K562 (cell line): ENCODE measurements around the gene ACAT2. TPM values are rescaled to one million over a fixed set of nuclear protein-coding genes. Genes with fewer than 3 reads are reported as not detected.

Experiments used
- ASH1L ChIP-seq: fragments of 450-650 bp; IDR thresholded peaks from 2 replicates; pipeline ENCODE4 v1.6.1; 2018; ENCODE audit warnings: borderline replicate concordance, mild to moderate bottlenecking, low read depth; ENCODE audit not compliant: partially characterized antibody
- CBX8 ChIP-seq: fragments of 200-600 bp; sonication (generic); IDR thresholded peaks from 2 replicates; pipeline ENCODE4 v1.6.1; 2012; ENCODE audit warnings: borderline replicate concordance, mixed run types, low read depth, mild to moderate bottlenecking, moderate library complexity, mixed read lengths, low read length, control low read depth, inconsistent platforms; ENCODE audit not compliant: poor library complexity, severe bottlenecking; ENCODE audit errors: extremely low read depth
- HDAC8 ChIP-seq: fragments of 450-650 bp; IDR thresholded peaks from 2 replicates; pipeline ENCODE4 v1.6.1; 2016; ENCODE audit warnings: mild to moderate bottlenecking, missing genetic modification characterization, moderate library complexity, missing compliant biosample characterization
- NRF1 ChIP-seq, 2 experiments: fragments of 450-650 bp; IDR thresholded peaks in 1 of 2; conservative IDR thresholded peaks in 1 of 2; 2 replicates each; pipeline ENCODE4 v1.6.1; 2014; ENCODE audit warnings: mild to moderate bottlenecking in 2 of 2
- OTX1 ChIP-seq: fragments of 450-650 bp; formaldehyde crosslinking; IDR thresholded peaks from 2 replicates; pipeline ENCODE4 v1.4.0; 2022; ENCODE audit warnings: mild to moderate bottlenecking
- POLR2A ChIP-seq: fragments of 450-650 bp; conservative IDR thresholded peaks from 2 replicates; pipeline ENCODE4 v1.6.1; 2016
- RBBP5 ChIP-seq: fragments of 200-600 bp; sonication (generic); IDR thresholded peaks from 2 replicates; pipeline ENCODE4 v1.6.1; 2012; ENCODE audit warnings: borderline replicate concordance, mild to moderate bottlenecking, low read length, control low read depth, inconsistent platforms; ENCODE audit not compliant: insufficient read depth, poor library complexity, severe bottlenecking
- WHSC1 ChIP-seq: IDR thresholded peaks from one replicate; pipeline ENCODE4 v1.6.1; 2012; ENCODE audit warnings: low read length, control low read depth, inconsistent platforms
- ZNF184 ChIP-seq: sonication (generic); formaldehyde crosslinking; IDR thresholded peaks from 2 replicates; pipeline ENCODE4 v1.5.0; 2020; ENCODE audit warnings: missing genetic modification reagents
- ZNF197 ChIP-seq: fragments of 200-800 bp; sonication (Bioruptor generic); IDR thresholded peaks from 2 replicates; pipeline ENCODE4 v1.6.1; 2016; ENCODE audit warnings: low read depth, missing genetic modification characterization, missing compliant biosample characterization
- ZNF77 ChIP-seq: fragments of 250-450 bp; sonication (Bioruptor Pico); IDR thresholded peaks from 2 replicates; pipeline ENCODE4 v1.5.0; 2020
- ZSCAN32 ChIP-seq: fragments of 450-650 bp; formaldehyde crosslinking; IDR thresholded peaks from 2 replicates; pipeline ENCODE4 v1.4.0; 2020; ENCODE audit warnings: mild to moderate bottlenecking, moderate library complexity
- polyA plus RNA-seq, 8 experiments: library from polyadenylated mRNA; depleted of rRNA in 4 of 8; stranded (reverse) in 5 of 8; unstranded in 3 of 8; fragments of >200 nt; fragmentation: Nextera tagmentation in 2 of 8; fragmentation: Illumina TruSeq in 1 of 8; extraction: Ambion mirVana in 2 of 8; extraction: Trizol in 1 of 8; gene quantifications; 2 replicates each; pipeline versions ENCODE4 v1.2.1 to v1.2.3, GENCODE V29; 2011 to 2014; ENCODE audit warnings: inconsistent platforms in 1 of 8, missing spikeins in 1 of 8
- total RNA-seq, 7 experiments: library from RNA; depleted of rRNA in 6 of 7; stranded (reverse); fragments of >200 nt in 6 of 7; fragmentation: Illumina TruSeq in 2 of 7; extraction: Trizol in 2 of 7; gene quantifications; 2 replicates each; pipeline versions ENCODE4 v1.2.1 to v1.2.3, GENCODE V29; 2011 to 2021; ENCODE audit warnings: low replicate concordance in 1 of 7
- TF ChIP-seq, protein P1 (sequence below): sonication (generic); formaldehyde crosslinking; IDR thresholded peaks from 2 replicates; pipeline ENCODE4 v1.8.0; 2022; ENCODE audit warnings: missing genetic modification reagents, mild to moderate bottlenecking, borderline replicate concordance
- TF ChIP-seq, protein P2 (sequence below): fragments of 450-650 bp; IDR thresholded peaks from 2 replicates; pipeline ENCODE4 v1.6.1; 2017; ENCODE audit warnings: antibody characterized with exemption
- TF ChIP-seq, protein P3 (sequence below): IDR thresholded peaks from 3 replicates; pipeline ENCODE4 v1.6.1; 2011; ENCODE audit warnings: borderline replicate concordance, mild to moderate bottlenecking; ENCODE audit not compliant: insufficient read length, insufficient read depth
- TF ChIP-seq, protein P4 (sequence below): sonication (generic); formaldehyde crosslinking; IDR thresholded peaks from 2 replicates; pipeline ENCODE4 v1.8.0; 2022; ENCODE audit warnings: mild to moderate bottlenecking, missing genetic modification reagents, borderline replicate concordance
- TF ChIP-seq, protein P5 (sequence below): fragments of 450-650 bp; IDR thresholded peaks from 2 replicates; pipeline ENCODE4 v1.6.1; 2014; ENCODE audit warnings: low read depth, mild to moderate bottlenecking, moderate library complexity, borderline replicate concordance

Gene ACAT2
- total and polyA plus RNA-seq, 9 of the 15 experiments (the other 6 are each of a cell fraction or from before 2014, with no cell fraction given) = 63.0 to 309 (median 144) TPM

DNA sequence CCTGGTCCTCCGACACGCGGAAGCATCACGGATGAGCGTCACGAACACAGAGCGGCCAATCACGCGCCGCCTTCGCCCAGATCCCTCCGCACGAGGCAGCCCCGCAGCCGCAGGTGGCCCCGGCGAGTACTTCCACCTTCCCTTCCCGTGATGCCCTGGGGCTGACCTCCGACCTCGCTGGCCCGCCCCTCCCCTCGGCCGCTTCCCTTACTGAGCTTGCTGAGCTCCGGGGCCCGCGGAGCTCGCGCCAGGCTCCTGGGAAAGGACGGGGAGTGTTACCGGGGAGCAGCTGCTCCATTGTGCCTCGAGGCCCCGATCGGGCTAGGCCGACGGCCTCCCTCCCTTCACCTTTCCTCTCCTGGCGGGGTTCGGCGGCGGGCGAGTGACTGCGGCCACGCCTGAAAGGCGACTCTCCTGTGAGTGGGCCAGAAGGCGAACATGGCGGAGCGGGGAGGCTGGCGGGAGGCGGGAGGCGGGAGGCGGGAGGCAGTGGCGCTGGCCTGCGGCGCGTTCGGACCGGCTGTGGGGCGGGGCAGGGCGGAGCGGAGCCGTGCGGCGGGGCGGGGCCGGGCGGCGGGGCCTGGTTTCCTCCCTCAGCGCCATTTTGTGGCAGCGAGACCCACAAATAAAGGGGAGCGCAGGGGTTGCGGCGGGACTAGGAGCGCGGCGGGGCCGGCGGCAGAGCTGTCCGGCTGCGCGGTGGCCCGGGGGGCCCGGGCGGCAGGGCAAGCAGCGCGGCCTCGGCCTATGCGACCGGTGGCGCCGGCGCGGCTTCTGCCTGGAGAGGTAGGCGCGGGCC lies 34.7 kb upstream of the ACAT2 start, which contains the start of gene WTAP (continued):
- TF ChIP-seq, protein P1, sequence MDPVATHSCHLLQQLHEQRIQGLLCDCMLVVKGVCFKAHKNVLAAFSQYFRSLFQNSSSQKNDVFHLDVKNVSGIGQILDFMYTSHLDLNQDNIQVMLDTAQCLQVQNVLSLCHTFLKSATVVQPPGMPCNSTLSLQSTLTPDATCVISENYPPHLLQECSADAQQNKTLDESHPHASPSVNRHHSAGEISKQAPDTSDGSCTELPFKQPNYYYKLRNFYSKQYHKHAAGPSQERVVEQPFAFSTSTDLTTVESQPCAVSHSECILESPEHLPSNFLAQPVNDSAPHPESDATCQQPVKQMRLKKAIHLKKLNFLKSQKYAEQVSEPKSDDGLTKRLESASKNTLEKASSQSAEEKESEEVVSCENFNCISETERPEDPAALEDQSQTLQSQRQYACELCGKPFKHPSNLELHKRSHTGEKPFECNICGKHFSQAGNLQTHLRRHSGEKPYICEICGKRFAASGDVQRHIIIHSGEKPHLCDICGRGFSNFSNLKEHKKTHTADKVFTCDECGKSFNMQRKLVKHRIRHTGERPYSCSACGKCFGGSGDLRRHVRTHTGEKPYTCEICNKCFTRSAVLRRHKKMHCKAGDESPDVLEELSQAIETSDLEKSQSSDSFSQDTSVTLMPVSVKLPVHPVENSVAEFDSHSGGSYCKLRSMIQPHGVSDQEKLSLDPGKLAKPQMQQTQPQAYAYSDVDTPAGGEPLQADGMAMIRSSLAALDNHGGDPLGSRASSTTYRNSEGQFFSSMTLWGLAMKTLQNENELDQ = peak; percentile 99
- TF ChIP-seq CBX8 (no peak), RBBP5 (peak; percentile 87), ASH1L (peak; percentile 73), NRF1 (conservative IDR thresholded peaks at IDR 0.05 in 1 of 2, IDR thresholded peaks at IDR 0.05 in 1 of 2) (peak; percentile 84 to 88), ZSCAN32 (no peak), POLR2A (peak; percentile 100), ZNF197 (peak; percentile 35), ZNF184 (no peak), WHSC1 (no peak), HDAC8 (tag) (peak; percentile 91), OTX1 (CRISPR knock-in tag) (peak; percentile 66; the same call in 1 of the 2 replicates), ZNF77 (CRISPR knock-in tag) (no peak)
- TF ChIP-seq, protein P2, sequence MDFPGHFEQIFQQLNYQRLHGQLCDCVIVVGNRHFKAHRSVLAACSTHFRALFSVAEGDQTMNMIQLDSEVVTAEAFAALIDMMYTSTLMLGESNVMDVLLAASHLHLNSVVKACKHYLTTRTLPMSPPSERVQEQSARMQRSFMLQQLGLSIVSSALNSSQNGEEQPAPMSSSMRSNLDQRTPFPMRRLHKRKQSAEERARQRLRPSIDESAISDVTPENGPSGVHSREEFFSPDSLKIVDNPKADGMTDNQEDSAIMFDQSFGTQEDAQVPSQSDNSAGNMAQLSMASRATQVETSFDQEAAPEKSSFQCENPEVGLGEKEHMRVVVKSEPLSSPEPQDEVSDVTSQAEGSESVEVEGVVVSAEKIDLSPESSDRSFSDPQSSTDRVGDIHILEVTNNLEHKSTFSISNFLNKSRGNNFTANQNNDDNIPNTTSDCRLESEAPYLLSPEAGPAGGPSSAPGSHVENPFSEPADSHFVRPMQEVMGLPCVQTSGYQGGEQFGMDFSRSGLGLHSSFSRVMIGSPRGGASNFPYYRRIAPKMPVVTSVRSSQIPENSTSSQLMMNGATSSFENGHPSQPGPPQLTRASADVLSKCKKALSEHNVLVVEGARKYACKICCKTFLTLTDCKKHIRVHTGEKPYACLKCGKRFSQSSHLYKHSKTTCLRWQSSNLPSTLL = peak; percentile 83
- TF ChIP-seq, protein P3, sequence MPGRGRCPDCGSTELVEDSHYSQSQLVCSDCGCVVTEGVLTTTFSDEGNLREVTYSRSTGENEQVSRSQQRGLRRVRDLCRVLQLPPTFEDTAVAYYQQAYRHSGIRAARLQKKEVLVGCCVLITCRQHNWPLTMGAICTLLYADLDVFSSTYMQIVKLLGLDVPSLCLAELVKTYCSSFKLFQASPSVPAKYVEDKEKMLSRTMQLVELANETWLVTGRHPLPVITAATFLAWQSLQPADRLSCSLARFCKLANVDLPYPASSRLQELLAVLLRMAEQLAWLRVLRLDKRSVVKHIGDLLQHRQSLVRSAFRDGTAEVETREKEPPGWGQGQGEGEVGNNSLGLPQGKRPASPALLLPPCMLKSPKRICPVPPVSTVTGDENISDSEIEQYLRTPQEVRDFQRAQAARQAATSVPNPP = no peak
- TF ChIP-seq, protein P4, sequence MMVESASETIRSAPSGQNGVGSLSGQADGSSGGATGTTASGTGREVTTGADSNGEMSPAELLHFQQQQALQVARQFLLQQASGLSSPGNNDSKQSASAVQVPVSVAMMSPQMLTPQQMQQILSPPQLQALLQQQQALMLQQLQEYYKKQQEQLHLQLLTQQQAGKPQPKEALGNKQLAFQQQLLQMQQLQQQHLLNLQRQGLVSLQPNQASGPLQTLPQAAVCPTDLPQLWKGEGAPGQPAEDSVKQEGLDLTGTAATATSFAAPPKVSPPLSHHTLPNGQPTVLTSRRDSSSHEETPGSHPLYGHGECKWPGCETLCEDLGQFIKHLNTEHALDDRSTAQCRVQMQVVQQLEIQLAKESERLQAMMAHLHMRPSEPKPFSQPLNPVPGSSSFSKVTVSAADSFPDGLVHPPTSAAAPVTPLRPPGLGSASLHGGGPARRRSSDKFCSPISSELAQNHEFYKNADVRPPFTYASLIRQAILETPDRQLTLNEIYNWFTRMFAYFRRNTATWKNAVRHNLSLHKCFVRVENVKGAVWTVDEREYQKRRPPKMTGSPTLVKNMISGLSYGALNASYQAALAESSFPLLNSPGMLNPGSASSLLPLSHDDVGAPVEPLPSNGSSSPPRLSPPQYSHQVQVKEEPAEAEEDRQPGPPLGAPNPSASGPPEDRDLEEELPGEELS (CRISPR knock-in tag) = peak; percentile 98
- TF ChIP-seq, protein P5, sequence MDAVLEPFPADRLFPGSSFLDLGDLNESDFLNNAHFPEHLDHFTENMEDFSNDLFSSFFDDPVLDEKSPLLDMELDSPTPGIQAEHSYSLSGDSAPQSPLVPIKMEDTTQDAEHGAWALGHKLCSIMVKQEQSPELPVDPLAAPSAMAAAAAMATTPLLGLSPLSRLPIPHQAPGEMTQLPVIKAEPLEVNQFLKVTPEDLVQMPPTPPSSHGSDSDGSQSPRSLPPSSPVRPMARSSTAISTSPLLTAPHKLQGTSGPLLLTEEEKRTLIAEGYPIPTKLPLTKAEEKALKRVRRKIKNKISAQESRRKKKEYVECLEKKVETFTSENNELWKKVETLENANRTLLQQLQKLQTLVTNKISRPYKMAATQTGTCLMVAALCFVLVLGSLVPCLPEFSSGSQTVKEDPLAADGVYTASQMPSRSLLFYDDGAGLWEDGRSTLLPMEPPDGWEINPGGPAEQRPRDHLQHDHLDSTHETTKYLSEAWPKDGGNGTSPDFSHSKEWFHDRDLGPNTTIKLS = peak; percentile 79
